Cardiac septum (tissue), 1 donor: ENCODE results near the gene IFNA4. TPM values are rescaled to one million over a fixed set of nuclear protein-coding genes. Genes with fewer than 3 reads are reported as not detected.
"Not testable (repeated sequence)": the region's sequence is repeated elsewhere in the genome, so short reads cannot be mapped to it uniquely, and the experiment has no call there.

Source experiments
- DNase-seq: peaks from one replicate; pipeline ENCODE4 v3.0.0-alpha.2; 2020; ENCODE audit warnings: low spot score
- intact Hi-C: fragments of 100-400 bp; cut with DNase I; formaldehyde crosslinking; loops from one replicate; pipeline ENCODE4 v1.14.0; 2022
- total RNA-seq: library from RNA; stranded (reverse); fragmentation: NEBNext Ultra II Directional; extraction: Animal tissue kit (Norgen Biotek cat#: 25700); gene quantifications from one replicate; pipeline ENCODE4 v1.2.1, GENCODE V29; 2021
- donor health status: DM: no; HTN: no; CAD: no.

The IFNA4 gene
- total RNA-seq, 1 donor from 2014 or later, result not detected

DNA sequence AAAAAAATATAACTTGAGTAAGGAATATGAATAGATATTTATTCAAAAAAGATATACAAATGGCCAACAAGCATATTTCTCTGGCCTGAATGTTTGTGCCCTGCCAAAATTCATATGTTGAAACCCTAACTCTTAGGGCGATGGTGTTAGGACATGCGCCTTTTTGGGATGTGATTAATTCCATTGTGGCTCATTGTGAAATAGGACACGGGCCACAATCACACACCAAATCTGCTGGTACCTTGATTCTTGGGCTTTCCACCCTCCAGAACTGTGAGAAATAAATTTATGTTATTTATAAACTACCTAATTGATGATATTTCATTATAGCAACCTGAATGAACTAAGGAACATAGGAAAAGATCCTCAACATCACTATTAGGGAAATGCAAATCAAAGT, 15.2 kb downstream of the IFNA4 start:
- intact Hi-C loops, result no loop called here
- DNase-seq, result no peak

DNA sequence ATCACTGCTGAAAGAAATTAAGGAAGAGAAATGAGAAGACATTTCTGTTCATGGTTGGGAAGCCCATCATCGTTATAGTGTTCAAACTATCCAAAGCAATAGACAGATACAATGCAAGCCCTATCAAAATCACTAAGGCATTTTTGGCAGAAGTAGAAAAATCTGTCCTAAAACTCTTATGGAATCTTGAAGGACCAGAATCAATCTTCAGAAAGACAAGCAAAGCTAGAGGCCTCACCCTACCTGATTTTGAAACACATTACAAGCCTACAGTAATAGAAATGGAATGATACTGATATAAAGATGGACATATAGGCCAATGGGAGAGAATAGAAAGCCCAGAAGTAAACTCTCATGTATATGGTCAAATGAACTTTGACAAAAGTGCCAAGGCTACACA, 16.0 kb downstream of the IFNA4 start:
- intact Hi-C loops, result no loop called here
- no peak for DNase-seq

DNA sequence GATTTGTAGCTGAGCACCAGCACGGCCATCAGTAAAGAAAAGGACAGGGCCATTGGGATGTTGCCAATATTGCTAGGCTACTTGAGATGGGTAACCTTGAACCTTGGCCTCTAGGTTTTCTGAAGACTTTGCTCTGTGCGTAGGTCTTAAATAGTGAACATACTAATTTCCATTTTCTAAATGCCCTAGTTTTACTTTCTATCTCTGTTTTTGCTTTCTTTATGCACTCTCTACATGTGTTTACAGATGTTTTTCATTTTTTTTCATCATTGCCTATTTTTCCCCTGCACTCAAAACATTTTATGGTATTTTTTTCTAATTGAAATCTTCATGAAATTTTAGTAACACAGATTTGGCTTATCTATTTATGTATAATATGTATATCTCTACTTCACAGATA, 20.8 kb downstream of the IFNA4 start, which contains the start of gene IFNA21:
Gene IFNA21 (minus strand): TSS at position 101 of the 400 bp plus-strand sequence. CDS start 48 bp downstream, at position 53.
- DNase-seq, intact Hi-C loops: not testable (repeated sequence)

DNA sequence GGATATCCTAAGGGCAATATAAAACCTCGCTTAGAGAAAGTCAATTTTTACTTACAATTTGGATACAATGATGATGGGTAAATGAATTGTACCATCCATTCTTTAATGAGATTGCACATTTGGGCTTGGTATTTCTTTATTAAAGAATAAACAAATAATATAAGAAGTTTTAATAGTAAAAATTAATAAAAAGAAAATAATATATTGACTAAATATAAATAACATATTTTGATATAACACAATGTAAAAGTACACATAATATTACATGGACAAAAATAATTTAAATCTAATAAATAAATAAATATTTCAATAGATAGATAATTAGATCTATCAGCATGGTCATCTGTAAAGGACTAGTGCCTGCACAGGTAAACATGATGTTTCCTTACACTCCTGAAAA, 21.9 kb downstream of the IFNA4 start:
- DNase-seq, result no peak
- intact Hi-C loops, result no loop called here

DNA sequence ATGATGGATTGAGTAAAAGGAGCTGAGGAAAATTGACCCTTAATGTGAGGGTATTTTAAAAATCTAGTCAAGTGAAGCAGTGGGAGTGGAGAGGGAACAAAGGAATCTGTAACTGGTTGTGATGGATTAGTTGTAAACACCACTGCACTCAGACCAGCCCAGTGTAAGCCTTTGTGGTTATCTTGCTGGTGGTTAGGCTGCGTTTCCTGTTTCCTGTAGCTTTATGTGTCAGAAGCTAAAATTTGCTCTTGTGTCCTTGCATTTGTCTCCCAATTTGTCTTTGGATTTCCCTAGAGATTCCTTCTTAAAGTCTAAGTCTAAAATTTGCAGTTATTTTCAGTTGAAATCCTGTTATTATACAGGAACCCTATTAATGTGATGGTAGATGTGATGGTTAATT, 27.2 kb downstream of the IFNA4 start:
- intact Hi-C loops, result no loop called here
- DNase-seq, result no peak

DNA sequence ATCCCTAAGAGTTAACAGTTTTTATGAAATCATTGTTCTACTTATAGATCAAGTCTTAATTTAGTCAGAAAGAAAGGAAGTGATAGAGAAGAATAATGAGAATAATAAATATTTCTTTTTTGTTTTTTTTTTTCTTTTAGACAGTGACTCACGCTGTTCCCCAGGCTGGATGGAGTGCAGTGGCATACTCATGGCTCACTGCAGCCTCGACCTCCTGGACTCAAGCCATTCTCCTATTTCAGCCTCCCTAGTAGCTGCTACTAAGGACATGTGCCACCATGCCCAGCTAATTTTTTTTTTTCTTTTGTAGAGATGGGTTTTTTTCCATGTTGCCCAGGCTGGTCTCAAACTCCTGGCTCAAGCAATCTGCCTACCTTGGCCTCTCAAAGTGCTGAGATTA, 31.9 kb downstream of the IFNA4 start:
- intact Hi-C loops, result no loop called here
- no peak for DNase-seq

DNA sequence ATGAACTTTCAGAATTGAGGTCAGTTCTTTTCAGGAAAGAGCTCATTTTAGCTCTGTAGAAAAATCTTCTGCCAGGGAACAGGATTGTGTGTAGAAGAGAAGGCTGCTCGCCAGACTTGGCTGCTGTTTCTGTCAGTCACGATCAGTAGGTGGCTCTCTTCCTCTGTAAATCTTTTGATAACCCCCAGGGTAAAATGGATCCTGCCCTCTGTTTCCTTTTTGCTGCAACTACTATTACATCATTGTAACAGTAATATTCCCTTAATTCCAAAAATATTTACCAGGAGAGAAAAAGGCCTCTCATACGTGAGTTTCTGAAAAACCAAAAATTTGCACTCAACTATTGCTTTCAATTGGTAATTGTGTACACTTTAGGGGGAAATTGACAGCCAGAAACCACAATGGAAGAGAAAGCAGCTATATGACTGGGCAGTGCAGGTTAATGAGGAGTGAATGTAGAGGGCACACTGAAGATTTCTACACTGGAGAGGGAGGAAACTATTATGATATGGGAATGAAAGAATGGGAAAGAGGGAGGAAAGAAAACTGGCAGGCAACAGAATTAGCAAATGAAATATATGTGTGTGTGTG, 33.3 kb downstream of the IFNA4 start:
- intact Hi-C loops, result no loop called here
- no peak for DNase-seq

DNA sequence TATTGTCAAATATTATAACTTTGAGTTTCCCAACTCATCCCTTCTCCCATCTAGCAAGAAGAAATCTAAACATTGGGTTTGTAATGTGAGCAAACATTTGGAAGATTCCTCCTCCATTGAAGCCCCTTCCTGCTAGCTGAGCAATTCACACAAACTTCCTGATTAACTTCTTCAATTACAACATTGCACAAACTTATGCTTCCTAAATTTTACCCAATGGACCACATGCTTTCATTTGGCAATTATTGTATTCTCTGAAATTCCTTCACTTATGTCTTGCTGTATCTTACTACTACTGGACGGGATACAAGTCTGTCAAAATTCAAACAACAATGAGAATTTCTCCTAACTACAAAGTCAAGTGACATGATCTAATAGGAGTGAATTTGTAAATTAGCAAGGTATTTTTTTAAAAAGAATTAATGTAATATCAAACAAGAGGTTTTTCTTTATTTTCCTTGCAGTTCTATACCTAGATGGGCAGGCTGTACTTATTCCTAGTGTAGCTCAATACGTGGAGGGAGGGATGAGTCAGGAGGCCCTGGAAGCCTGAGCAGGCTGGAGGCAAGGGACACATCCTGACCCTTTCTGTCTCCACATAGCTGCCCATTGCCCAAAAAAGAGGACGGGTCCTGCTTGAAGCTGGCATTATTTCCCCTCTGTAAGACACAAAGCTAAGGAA, 33.9 kb downstream of the IFNA4 start:
- intact Hi-C loops, result no loop called here

DNA sequence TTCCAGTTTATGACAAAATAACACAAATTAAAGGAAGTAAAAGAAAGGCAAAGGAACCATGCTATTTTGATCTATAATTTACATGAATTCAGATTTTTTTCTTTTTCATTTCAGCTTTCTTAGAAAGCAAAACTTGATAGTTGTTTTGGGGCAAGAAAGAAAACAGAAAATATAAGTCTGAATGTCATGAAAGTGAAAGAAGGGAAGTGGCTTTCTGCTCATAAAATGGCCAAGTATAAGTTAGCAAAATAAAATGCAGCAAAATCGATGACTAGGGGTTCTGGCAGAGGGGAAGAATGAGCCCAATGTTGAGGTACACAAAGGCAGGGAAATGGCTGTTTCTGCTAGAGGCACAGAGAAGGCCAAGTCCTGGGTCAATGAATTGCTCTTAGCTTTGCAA, 42.8 kb downstream of the IFNA4 start:
- DNase-seq, result no peak
- intact Hi-C loops, result no loop called here

More for the DNA sequence above, 33.9 kb downstream of the IFNA4 start:
- no peak for DNase-seq

DNA sequence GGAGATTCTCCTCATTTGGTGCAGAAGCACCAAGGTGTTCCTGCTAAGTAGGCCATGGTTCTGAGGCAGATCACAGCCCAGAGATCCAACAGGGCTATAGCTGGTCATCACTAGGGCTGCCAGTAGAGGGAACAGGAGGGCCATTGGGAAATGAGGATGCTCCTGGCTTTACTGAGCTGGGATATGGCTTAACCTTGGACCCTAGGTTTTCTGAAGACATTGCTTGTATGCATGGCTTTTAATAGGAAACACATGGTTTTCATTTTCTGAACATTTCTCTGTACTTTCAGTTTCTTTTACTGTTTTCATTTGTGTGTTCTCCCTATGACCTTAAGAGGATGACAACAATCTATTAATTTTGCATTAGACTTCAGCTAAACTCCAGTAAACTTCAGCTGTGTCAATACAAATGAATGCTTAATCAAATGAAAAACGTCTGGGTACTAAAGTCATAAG, 45.9 kb downstream of the IFNA4 start, which contains the start of gene IFNW1:
Gene IFNW1 (minus strand): TSS at position 406 of the 456 bp plus-strand sequence. CDS start 262 bp downstream, at position 144.
- intact Hi-C loops, result no loop called here
- DNase-seq, result no peak

DNA sequence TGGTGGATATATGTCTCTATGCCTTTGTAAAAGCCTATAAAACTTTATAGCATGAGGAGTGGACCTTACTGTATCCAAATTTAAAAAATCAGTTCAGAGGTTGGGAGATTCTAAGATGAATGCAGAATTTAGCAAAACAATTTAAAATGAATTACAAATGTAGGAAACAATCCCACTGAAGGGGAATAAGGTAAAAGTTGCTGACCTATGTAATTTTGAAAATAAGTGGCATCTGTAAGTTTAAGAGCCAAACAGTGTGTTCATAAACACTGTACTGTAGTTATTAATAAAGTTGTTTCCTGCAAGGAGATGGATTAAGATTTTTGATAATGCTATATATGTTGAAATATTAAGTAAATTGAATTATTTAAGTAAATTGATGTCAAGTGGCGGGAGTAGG, 50.4 kb downstream of the IFNA4 start:
- no peak for DNase-seq
- intact Hi-C loops, result no loop called here

Other genes with a start within 250 kb of the IFNA4 start
- gene HACD4, start 155.9 kb downstream of the IFNA4 start, total RNA-seq, result 0.65 TPM
- not detected for gene IFNB1, start 109.6 kb downstream of the IFNA4 start, total RNA-seq
- not detected for gene IFNW1, start 45.8 kb downstream of the IFNA4 start, total RNA-seq
- not detected for gene IFNA21, start 20.9 kb downstream of the IFNA4 start, total RNA-seq
- not detected for gene IFNA7, start 14.6 kb upstream of the IFNA4 start, total RNA-seq
- not detected for gene IFNA10, start 19.6 kb upstream of the IFNA4 start, total RNA-seq
- not detected for gene IFNA16, start 29.7 kb upstream of the IFNA4 start, total RNA-seq
- not detected for gene IFNA17, start 40.6 kb upstream of the IFNA4 start, total RNA-seq
- gene IFNA14, start 52.4 kb upstream of the IFNA4 start, total RNA-seq, result not detected
- not detected for gene IFNA5, start 117.7 kb upstream of the IFNA4 start, total RNA-seq
- 12.5 TPM for gene KLHL9, start 147.8 kb upstream of the IFNA4 start, total RNA-seq
- gene IFNA6, start 163.3 kb upstream of the IFNA4 start, total RNA-seq, result not detected
- not detected for gene IFNA13, start 180.5 kb upstream of the IFNA4 start, total RNA-seq
- gene IFNA2, start 197.8 kb upstream of the IFNA4 start, total RNA-seq, result not detected
- gene IFNA8, start 221.5 kb upstream of the IFNA4 start, total RNA-seq, result not detected